ENCODE measurements around the gene PRKRA. TPM values are rescaled to one million over a fixed set of nuclear protein-coding genes. Genes with fewer than 3 reads are reported as not detected.

The PRKRA gene
- total RNA-seq (2014; rRNA removed; shearing (Covaris generic)), result 54.0 and 80.1 TPM in 2 replicates

DNA sequence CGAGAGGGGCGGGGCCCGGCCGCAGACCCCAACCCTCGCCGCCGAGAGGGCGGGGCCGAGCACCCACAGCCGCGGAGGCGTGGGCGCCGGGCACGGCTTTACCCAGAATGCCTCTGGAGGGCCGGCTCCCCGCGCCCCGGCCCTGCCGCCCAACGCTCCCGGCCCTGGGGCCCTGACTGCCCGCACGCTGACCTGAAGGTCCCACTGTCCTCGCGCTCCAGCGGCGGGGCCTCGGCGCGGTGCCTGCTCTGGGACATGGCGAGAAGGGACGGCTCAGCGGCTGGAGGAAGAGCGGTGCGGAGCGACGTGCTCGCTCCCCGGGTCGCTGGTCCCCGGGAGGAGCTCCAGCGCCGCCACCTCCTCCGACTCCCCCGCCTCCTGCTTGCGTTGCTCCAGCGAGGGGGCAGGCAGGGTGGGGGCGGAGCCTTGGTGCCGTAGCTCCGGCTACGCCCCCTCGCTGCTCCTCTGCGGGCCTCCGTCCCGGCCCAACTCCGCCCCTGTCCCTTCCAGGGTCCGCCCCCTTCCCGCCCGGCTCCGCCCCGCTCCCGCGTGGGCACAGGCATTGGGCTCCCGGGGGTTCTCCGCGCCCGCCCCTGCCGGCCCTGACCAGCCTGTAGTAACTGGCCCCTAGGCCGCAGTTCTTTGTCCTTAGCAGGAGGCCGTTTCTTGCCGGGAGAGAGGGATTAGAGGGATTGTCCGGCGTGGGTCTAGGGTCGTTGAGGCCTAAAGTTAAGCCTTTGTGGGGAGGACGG is at the start of gene PRKRA, which contains the start of gene PJVK:
Gene PRKRA, minus strand, starts transcription at position 402 of the 752 bp plus-strand sequence. Its CDS starts 145 bp downstream, at position 257.
Gene PJVK, plus strand, starts transcription at position 605 of the 752 bp plus-strand sequence. CDS start 2,032 bp downstream, outside the sequence.
- H3K36me3 ChIP-seq, result peaks cover 39% of the 10 kb centered on the region
- DNase-seq (ENCODE audit: low read depth in 1 of 2, low spot score in 2 of 2), result peak; percentile 98 to 99
- H3K4me1 ChIP-seq (replicated peaks), result peaks cover 16% of the 10 kb centered on the region
- no peaks in the 10 kb centered on the region for H3K27me3 ChIP-seq (replicated peaks)
- H3K27ac ChIP-seq, result peak within 1 kb of the TSS; percentile 91
- H3K4me3 ChIP-seq, result peak within 1 kb of the TSS; percentile 89
- H3K9me3 ChIP-seq (replicated peaks), result no peaks in the 10 kb centered on the region

DNA sequence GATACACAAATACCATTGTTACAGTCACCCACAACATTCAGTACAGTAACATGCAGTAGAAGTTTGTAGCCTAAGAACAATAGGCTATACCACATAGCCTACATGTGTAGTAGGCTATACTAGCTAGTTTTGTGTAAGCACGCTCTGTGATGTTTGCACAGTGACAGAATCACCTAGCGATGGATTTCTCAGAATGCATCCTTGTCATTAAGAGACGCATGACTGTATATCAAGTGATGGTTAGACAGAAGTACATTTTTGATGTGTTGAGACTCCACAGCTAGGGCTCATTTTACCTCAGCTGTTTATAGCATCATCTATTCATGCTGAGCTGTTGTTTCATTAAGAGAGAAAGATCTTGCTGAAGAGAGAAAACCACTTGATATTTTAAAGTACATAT is 48.7 kb upstream of the PRKRA start:
- Histone ChIP-seq H3K36me3 (peaks cover 66% of the 10 kb centered on the region), H3K9me3 (replicated peaks) (no peaks in the 10 kb centered on the region), H3K27ac (no peak overlapping the region), H3K4me3 (no peak overlapping the region), H3K4me1 (replicated peaks) (no peaks in the 10 kb centered on the region), H3K27me3 (replicated peaks) (no peaks in the 10 kb centered on the region)
- DNase-seq (ENCODE audit: low read depth in 1 of 2, low spot score in 2 of 2), result no peak

DNA sequence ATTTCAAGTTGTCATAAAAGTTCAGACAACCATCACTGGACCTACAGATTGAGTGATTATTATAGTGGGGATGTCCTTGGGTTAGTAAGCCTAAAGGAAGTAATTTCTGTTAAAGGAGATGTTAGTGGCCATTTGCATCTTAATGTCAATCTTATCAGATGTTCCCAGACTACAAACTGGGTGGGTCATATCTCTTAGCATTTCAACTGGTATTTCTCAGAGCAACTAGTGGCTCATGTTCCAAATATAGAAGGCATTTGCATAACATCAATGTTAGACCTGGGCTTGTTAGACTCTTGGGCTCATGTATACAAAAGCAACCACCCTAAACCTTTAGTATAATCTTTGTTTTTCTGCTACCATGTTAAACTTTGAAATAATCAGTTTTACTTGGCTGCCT is 47.2 kb upstream of the PRKRA start:
- Histone ChIP-seq H3K27ac (no peak overlapping the region), H3K27me3 (replicated peaks) (no peaks in the 10 kb centered on the region), H3K4me3 (no peak overlapping the region), H3K36me3 (peaks cover 73% of the 10 kb centered on the region), H3K4me1 (replicated peaks) (no peaks in the 10 kb centered on the region), H3K9me3 (replicated peaks) (no peaks in the 10 kb centered on the region)
- no peak for DNase-seq (ENCODE audit: low read depth in 1 of 2, low spot score in 2 of 2)

DNA sequence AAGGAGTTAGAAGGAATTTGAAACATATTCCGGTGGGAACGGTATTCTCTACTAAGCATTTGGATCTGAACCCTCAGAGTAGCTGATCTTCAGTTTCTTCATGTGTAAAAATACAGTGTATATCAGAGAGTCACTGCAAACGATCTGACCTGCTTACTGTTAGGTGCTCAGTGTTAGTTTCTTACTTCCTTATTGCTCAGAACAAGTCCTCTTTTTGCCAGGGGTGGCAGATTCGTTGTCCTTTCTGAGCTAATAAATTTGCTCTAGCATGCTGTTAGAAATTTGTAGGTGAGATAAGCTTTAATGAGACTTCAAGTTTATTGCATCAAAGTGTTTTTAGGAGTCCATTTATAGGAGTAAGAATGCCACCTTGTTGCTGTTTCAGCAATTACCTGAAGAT is 45.1 kb upstream of the PRKRA start:
- no peak overlapping the region for H3K27ac ChIP-seq
- no peak overlapping the region for H3K4me3 ChIP-seq
- H3K36me3 ChIP-seq, result peaks cover 65% of the 10 kb centered on the region
- no peaks in the 10 kb centered on the region for H3K27me3 ChIP-seq (replicated peaks)
- no peak for DNase-seq (ENCODE audit: low read depth in 1 of 2, low spot score in 2 of 2)
- no peaks in the 10 kb centered on the region for H3K9me3 ChIP-seq (replicated peaks)
- H3K4me1 ChIP-seq (replicated peaks), result no peaks in the 10 kb centered on the region

DNA sequence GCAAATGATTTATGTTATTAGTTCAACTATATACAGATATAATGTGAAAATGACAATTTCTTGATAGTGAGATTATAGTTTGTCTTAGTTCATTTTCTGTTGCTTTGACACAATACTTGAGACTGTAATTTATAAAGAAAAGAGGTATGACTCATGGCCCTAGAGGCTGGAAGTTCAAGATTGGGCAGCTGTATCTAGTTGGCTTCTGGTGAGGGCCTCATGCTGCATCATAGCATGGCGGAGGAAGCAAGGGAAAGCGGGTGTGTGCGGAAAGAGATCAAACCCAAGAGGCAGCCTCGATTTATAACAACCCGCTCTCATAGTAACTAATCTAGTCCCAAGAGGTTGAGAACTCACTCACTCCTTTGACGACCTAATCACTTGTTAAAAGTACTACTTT is 40.6 kb upstream of the PRKRA start:
- no peaks in the 10 kb centered on the region for H3K9me3 ChIP-seq (replicated peaks)
- H3K4me1 ChIP-seq (replicated peaks), result no peaks in the 10 kb centered on the region
- DNase-seq (ENCODE audit: low read depth in 1 of 2, low spot score in 2 of 2), result no peak
- no peak overlapping the region for H3K27ac ChIP-seq
- H3K4me3 ChIP-seq, result no peak overlapping the region
- peaks cover 46% of the 10 kb centered on the region for H3K36me3 ChIP-seq
- H3K27me3 ChIP-seq (replicated peaks), result no peaks in the 10 kb centered on the region

DNA sequence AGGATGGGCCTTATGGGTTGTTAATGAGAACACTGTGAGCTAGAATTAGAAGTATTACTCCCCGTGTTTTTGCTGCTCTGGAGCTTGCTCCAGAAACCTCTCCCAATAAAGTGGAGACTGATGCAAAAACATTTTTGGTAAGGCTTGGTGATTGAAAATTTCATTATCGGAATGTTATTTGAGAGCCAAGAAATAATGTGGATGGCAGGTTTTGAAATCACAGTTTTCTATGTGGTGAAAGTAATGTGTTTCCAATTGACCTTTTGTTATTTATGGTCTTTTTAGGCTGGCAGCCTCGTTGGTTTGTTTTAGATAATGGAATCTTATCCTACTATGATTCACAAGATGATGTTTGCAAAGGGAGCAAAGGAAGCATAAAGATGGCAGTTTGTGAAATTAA is 34.4 kb upstream of the PRKRA start:
- Histone ChIP-seq H3K27me3 (replicated peaks) (no peaks in the 10 kb centered on the region), H3K9me3 (replicated peaks) (no peaks in the 10 kb centered on the region), H3K27ac (no peak overlapping the region), H3K36me3 (peaks cover 18% of the 10 kb centered on the region; the same call in 1 of the 2 replicates), H3K4me3 (no peak overlapping the region), H3K4me1 (replicated peaks) (peaks cover 7% of the 10 kb centered on the region; the same call in 1 of the 2 replicates)
- DNase-seq (ENCODE audit: low read depth in 1 of 2, low spot score in 2 of 2), result no peak

DNA sequence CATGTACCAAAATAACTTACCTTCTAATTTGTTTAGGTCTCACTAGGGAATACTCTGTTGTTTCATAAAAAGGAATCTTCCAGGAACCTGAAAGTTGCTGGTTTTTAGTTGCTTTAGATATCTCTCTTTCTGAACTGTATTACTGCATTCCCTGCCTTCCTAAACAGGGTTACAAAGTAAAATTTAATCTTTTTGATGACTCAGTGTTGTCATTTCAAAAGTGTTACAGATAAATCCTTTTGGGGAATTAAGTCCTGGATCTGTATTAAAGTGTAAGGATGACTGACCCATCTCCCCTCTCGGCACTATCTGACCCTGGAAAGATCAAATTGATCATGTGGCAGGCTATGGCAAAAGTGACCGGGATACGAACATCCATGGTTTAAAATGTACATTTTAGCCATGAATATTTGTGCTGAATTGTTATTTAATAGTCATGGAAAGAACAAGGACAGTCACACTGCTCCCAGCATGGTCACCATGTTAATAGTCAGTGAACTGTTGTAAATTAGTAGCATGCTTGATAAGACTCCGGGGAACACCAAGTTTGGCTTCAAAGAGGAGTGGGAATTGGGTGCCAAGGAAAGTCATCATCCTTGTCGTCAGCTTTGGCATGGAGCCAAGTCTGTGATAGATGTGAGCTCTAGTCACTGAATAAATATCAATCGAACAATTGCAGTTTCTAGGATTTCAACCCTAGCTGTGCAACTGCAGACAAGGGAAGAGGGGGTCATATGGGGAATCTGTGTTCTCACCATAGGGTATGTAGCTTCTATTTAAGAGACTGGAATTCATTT is 33.5 kb upstream of the PRKRA start:
- Histone ChIP-seq H3K9me3 (replicated peaks) (no peaks in the 10 kb centered on the region), H3K27me3 (replicated peaks) (no peaks in the 10 kb centered on the region), H3K4me3 (no peak overlapping the region), H3K4me1 (replicated peaks) (peaks cover 7% of the 10 kb centered on the region; the same call in 1 of the 2 replicates), H3K27ac (no peak overlapping the region), H3K36me3 (peaks cover 13% of the 10 kb centered on the region; the same call in 1 of the 2 replicates)
- no peak for DNase-seq (ENCODE audit: low read depth in 1 of 2, low spot score in 2 of 2)

DNA sequence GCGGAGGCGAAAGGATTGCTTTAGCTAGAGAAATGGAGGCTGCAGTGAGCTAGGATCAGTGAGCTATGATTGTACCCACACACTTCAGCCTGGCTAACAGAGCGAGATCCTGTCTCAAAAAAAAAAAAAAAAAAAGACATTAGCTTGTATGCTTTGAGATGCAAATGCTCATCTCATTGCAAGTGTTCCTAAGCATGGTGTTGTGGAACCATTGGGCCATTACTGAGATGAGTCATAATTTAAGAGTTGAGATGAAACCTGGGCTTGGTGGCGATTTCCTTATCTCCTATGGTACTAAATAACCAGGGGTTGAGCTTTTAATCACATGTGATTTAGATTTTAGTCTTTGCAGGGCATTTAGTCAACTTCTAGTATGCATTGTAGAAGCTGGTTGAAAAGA is 31.5 kb upstream of the PRKRA start:
- peaks cover 13% of the 10 kb centered on the region; the same call in 1 of the 2 replicates for H3K36me3 ChIP-seq
- peaks cover 7% of the 10 kb centered on the region; the same call in 1 of the 2 replicates for H3K4me1 ChIP-seq (replicated peaks)
- DNase-seq (ENCODE audit: low read depth in 1 of 2, low spot score in 2 of 2), result no peak
- H3K9me3 ChIP-seq (replicated peaks), result no peaks in the 10 kb centered on the region
- no peaks in the 10 kb centered on the region for H3K27me3 ChIP-seq (replicated peaks)
- no peak overlapping the region for H3K27ac ChIP-seq
- H3K4me3 ChIP-seq, result no peak overlapping the region

DNA sequence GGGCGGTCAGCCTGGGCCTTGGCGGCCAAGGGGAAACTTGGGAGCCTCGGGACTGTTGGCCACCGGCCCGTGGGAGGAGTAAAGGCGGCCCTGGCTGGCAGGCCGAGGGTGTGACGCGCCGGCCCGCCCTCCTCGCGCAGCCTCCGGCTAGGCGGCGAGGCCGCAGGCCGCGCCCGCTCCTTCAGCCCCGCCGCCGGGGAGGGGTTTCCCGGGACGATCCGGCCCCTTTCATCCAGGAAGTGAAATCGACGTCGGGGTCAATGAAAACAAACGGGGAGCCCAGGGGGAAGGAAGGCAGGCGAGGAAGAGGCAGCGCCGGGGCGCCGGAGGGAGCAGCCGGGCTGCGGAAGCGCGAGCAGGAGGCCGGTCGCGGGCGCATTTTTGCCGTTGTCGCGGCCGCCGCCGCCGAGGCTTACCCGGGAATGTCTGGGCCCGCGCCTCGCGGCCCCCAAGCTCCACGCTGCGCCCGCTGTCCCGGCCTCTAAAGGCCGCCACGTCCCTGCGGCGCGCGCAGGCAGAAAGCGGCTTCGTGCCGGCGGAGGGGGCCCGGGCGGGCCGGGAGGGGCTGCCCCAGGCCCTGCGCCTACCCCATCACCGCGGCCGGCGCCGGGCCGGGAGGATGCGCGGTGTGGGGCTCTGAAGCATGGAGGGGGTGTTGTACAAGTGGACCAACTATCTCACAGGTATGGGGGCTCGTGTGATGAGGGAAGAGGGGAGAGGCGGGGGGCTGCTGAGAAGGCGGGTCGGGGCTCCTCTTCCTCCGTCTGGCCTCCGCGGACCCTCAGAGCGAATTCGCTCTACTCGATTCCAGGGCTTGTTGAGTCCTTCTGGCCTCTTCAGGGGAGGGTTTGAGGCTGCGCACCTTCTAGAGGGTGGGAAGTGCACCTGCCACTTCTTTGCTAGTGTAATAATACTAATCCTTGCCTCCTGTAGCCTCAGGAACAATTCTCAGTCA is 29.5 kb upstream of the PRKRA start, which contains the start of gene PLEKHA3:
Gene PLEKHA3, plus strand, starts transcription at position 231 of the 955 bp plus-strand sequence. Its CDS starts 413 bp downstream, at position 644.
- Histone ChIP-seq H3K27me3 (replicated peaks) (no peaks in the 10 kb centered on the region), H3K4me3 (peak within 1 kb of the TSS; percentile 61), H3K27ac (peak within 1 kb of the TSS; percentile 48), H3K4me1 (replicated peaks) (peaks cover 7% of the 10 kb centered on the region; the same call in 1 of the 2 replicates), H3K9me3 (replicated peaks) (no peaks in the 10 kb centered on the region), H3K36me3 (0 out of 2 replicates have a peak, but pooled peaks cover under 1% of the 10 kb centered on the region)
- peak; percentile 97 to 98 for DNase-seq (ENCODE audit: low read depth in 1 of 2, low spot score in 2 of 2)

DNA sequence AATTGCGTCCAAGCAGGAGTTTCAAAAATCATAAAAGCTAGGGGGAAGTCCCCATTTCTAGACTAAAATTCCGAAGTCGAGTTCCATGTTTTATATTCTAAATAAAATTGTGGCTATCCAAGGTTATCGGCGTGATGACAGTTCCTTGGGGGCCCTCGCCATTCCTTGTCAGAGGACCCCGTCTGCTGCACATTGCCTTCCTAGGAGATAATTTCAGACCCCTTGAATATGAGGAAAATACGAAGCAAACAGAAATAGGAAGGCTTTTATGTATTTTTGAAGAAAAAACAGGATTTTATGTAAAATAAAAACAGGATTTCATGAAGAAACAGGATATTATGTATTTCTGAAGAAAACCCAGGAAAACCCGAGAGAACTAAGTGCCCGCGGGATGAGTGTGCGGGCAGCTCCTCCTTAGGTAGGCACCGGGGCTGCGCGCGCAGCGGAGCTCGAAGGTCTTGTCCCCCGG is 28.8 kb upstream of the PRKRA start:
- Histone ChIP-seq H3K4me1 (replicated peaks) (peaks cover 7% of the 10 kb centered on the region; the same call in 1 of the 2 replicates), H3K27ac (peak overlapping the region; percentile 48), H3K4me3 (peak overlapping the region; percentile 61), H3K36me3 (no peaks in the 10 kb centered on the region), H3K27me3 (replicated peaks) (no peaks in the 10 kb centered on the region), H3K9me3 (replicated peaks) (no peaks in the 10 kb centered on the region)
- no peak for DNase-seq (ENCODE audit: low read depth in 1 of 2, low spot score in 2 of 2)

DNA sequence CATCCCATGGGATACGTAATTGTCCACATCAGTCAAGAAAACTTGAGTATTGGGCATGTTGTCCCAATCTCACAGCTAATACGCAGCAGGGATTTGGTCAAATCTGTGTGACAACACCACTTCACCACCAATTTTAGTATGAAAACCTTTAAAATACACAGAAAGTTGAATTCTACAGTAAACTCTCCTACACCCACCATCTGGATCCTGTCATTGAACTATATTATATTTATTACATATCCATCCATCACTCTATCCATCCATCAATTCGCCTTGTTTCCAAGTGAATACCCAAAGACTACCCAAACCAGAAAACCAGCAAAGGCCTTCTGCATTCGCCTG is 28.3 kb upstream of the PRKRA start:
- peaks cover 7% of the 10 kb centered on the region; the same call in 1 of the 2 replicates for H3K4me1 ChIP-seq (replicated peaks)
- DNase-seq (ENCODE audit: low read depth in 1 of 2, low spot score in 2 of 2), result no peak
- no peak overlapping the region for H3K27ac ChIP-seq
- no peaks in the 10 kb centered on the region for H3K27me3 ChIP-seq (replicated peaks)
- no peaks in the 10 kb centered on the region for H3K9me3 ChIP-seq (replicated peaks)
- peak overlapping the region; percentile 51 for H3K4me3 ChIP-seq
- no peaks in the 10 kb centered on the region for H3K36me3 ChIP-seq

DNA sequence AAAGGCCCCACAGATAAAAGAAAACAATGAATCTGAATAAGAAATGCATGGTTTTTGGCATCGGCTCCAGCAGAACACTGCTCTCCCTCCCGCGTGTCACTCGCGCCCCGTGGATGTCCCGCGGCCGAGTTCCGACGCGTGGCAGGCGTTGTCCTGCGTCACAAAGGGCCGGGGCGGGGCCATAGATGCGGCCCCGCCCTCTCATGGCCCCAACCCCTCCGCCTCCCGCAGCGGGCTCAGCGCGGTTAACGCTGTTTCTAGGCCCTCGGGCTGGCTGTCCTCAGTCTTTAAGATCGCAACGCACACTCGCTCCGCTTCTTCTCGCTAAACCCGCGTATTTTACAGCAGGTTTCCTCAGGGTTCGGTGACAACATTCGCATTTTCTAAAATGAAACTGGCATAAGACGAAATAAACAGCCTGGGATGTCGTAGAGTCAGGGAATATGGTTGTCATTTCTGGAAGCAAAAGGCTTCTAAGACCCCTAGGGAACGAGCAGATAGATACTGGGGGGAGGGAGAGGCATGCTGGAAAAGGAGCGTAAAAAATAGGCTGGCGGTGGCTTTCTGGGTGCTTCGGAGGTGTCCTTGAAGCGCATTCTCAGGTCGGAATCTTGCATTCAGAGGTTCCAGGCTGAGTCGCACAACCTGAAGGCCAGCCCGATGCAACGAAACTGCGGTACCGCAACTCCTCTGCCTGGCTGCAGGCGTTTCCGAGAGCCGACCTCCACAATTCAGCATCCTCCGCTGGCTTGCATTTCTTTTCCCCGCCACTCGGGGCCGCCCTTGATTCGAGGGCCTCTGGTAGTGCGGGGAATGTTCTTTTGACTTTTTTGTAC is 27.7 kb upstream of the PRKRA start, which contains the start of gene FKBP7:
Gene FKBP7, minus strand, starts transcription at position 162 of the 836 bp plus-strand sequence. Its CDS starts 101 bp downstream, at position 61.
- DNase-seq (ENCODE audit: low read depth in 1 of 2, low spot score in 2 of 2), result peak; percentile 78
- Histone ChIP-seq H3K4me1 (replicated peaks) (peaks cover 7% of the 10 kb centered on the region; the same call in 1 of the 2 replicates), H3K27me3 (replicated peaks) (no peaks in the 10 kb centered on the region), H3K36me3 (no peaks in the 10 kb centered on the region), H3K4me3 (peak within 1 kb of the TSS; percentile 51), H3K27ac (peak within 1 kb of the TSS; percentile 66), H3K9me3 (replicated peaks) (no peaks in the 10 kb centered on the region)
